Left ventricle myocardium inferior (tissue), 1 donor: Measurements from ENCODE around the gene SLC7A9. TPM values are rescaled to one million over a fixed set of nuclear protein-coding genes. Genes with fewer than 3 reads are reported as not detected.

ENCODE experiments used
- DNase-seq: peaks from one replicate; pipeline ENCODE4 v3.0.0-alpha.2; 2020
- H3K27ac ChIP-seq: fragments of 200-600 bp; replicated peaks from 2 replicates; pipeline ENCODE4 v1.8.0; 2021
- H3K27me3 ChIP-seq: fragments of 200-600 bp; 2 replicates; pipeline ENCODE4 v1.8.0; 2021; ENCODE audit warnings: low read depth
- H3K36me3 ChIP-seq: fragments of 200-600 bp; 2 replicates; pipeline ENCODE4 v1.8.0; 2021
- H3K4me1 ChIP-seq: fragments of 200-600 bp; 2 replicates; pipeline ENCODE4 v1.8.0; 2021
- H3K4me3 ChIP-seq: fragments of 200-600 bp; 2 replicates; pipeline ENCODE4 v1.8.0; 2021; ENCODE audit warnings: mild to moderate bottlenecking, moderate library complexity
- H3K9me3 ChIP-seq: fragments of 200-600 bp; replicated peaks from 2 replicates; pipeline ENCODE4 v1.8.0; 2021
- intact Hi-C: fragments of 100-400 bp; cut with micrococcal nuclease; formaldehyde crosslinking; loops from one replicate; pipeline ENCODE4 v1.11.0; 2022
- total RNA-seq: library from RNA; stranded (reverse); fragmentation: NEBNext Ultra II Directional; extraction: Animal tissue kit (Norgen Biotek cat#: 25700); gene quantifications from one replicate; pipeline ENCODE4 v1.2.1, GENCODE V29; 2021
- TF ChIP-seq, protein P1 (sequence below): fragments of 200-600 bp; IDR thresholded peaks from 2 replicates; pipeline ENCODE4 v1.8.0; 2021; ENCODE audit warnings: antibody characterized with exemption, mild to moderate bottlenecking, borderline replicate concordance
- donor health status: DM: no; HTN: yes; CAD: no; lungs with severe emphysema.

SLC7A9 gene
- total RNA-seq, 1 donor from 2014 or later: not detected

- TF ChIP-seq, protein P1, sequence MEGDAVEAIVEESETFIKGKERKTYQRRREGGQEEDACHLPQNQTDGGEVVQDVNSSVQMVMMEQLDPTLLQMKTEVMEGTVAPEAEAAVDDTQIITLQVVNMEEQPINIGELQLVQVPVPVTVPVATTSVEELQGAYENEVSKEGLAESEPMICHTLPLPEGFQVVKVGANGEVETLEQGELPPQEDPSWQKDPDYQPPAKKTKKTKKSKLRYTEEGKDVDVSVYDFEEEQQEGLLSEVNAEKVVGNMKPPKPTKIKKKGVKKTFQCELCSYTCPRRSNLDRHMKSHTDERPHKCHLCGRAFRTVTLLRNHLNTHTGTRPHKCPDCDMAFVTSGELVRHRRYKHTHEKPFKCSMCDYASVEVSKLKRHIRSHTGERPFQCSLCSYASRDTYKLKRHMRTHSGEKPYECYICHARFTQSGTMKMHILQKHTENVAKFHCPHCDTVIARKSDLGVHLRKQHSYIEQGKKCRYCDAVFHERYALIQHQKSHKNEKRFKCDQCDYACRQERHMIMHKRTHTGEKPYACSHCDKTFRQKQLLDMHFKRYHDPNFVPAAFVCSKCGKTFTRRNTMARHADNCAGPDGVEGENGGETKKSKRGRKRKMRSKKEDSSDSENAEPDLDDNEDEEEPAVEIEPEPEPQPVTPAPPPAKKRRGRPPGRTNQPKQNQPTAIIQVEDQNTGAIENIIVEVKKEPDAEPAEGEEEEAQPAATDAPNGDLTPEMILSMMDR: no peak
- no peak for DNase-seq
- Histone ChIP-seq H3K36me3 (peaks cover 40% of the 10 kb centered on the region), H3K4me3 (no peak overlapping the region), H3K27me3 (no peaks in the 10 kb centered on the region), H3K27ac (no peak overlapping the region), H3K4me1 (no peaks in the 10 kb centered on the region), H3K9me3 (no peaks in the 10 kb centered on the region)
- intact Hi-C loops: no loop called here
Observed at GRCh38 chr19:32881766-32882165, 12.2 kb upstream of the SLC7A9 start.

- intact Hi-C loops: no loop called here
- H3K4me1 ChIP-seq: no peaks in the 10 kb centered on the region
- DNase-seq: no peak
- H3K27me3 ChIP-seq: no peaks in the 10 kb centered on the region
- H3K27ac ChIP-seq: no peak overlapping the region
- H3K4me3 ChIP-seq: no peak overlapping the region
- H3K9me3 ChIP-seq: no peaks in the 10 kb centered on the region
- peaks cover 38% of the 10 kb centered on the region for H3K36me3 ChIP-seq
- TF ChIP-seq, protein P1: no peak
Observed at GRCh38 chr19:32880622-32881021, 11.1 kb upstream of the SLC7A9 start.

- TF ChIP-seq, protein P1: no peak
- intact Hi-C loops: no loop called here
- no peak for DNase-seq
- H3K9me3 ChIP-seq: no peaks in the 10 kb centered on the region
- H3K4me3 ChIP-seq: no peak overlapping the region
- H3K27me3 ChIP-seq: no peaks in the 10 kb centered on the region
- peaks cover 35% of the 10 kb centered on the region for H3K36me3 ChIP-seq
- no peak overlapping the region for H3K27ac ChIP-seq
- no peaks in the 10 kb centered on the region for H3K4me1 ChIP-seq
Observed at GRCh38 chr19:32879741-32880140, 10.2 kb upstream of the SLC7A9 start.

DNA sequence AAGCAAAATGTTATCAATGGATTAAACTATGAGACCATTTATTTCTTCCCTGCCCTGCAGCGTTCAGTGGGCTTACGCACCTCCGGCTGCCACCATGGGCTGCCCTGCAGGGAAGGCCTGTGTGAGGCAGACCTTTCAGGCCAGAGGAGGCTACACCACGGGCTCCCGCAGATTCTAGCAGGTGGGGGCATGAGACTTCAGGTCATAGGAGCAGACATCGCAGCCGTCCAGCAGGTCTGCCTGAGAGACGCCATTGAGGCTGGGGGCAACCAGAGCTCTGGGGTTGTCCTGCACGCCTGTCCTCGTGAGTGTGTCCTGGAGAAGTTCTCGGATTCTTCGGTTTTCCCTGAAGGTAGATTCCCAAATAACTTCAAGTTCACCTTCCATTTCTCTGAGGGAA lies 9.4 kb upstream of the SLC7A9 start:
- TF ChIP-seq, protein P1: no peak
- Histone ChIP-seq H3K4me1 (no peaks in the 10 kb centered on the region), H3K4me3 (no peak overlapping the region), H3K27ac (no peak overlapping the region), H3K9me3 (no peaks in the 10 kb centered on the region), H3K36me3 (peaks cover 30% of the 10 kb centered on the region), H3K27me3 (no peaks in the 10 kb centered on the region)
- no peak for DNase-seq
- intact Hi-C loops: no loop called here

DNA sequence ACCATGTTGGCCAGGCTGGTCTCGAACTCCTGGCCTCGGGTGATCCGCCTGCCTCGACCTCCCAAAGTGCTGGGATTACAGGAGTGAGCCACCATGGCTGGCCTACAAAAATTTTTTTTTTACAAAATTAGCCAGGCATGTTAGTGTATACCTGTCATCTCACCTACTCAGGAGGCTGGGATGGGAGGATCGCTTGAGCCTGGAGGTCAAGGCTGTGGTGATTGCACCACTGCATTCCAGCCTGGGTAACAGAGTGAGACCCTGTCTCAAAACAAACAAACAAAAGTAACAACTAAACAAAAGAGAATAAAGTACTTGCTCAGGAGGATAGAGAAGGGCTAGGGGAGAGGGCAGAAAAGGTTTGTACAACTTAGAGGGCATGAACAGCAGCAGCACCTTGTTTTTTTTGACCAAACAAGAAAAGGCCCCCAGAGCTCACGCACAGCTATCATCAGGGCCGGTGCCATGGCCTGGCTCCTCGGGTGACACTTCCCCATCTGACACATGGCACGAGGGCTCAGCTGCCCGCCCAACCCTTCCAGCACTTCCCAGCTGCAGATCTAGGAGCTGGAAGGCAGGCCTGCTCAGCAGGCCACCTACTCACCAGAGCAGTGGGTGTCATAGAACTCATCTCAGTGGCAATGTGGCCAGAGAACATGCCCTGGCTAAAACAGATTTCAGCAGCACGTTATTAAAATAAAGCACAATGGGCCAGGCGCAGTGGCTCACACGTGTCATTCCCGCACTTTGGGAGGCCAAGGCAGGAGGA lies 8.6 kb upstream of the SLC7A9 start:
- no peak for DNase-seq
- TF ChIP-seq, protein P1: no peak
- Histone ChIP-seq H3K27ac (no peak overlapping the region), H3K4me1 (no peaks in the 10 kb centered on the region), H3K36me3 (peaks cover 28% of the 10 kb centered on the region), H3K27me3 (no peaks in the 10 kb centered on the region), H3K9me3 (no peaks in the 10 kb centered on the region), H3K4me3 (no peak overlapping the region)
- intact Hi-C loops: no loop called here
